ENCODE results near the gene CACNA1C. TPM values are rescaled to one million over a fixed set of nuclear protein-coding genes. Genes with fewer than 3 reads are reported as not detected.

Gene CACNA1C
- total RNA-seq, 1 donor from 2014 or later = 1.3 TPM

DNA sequence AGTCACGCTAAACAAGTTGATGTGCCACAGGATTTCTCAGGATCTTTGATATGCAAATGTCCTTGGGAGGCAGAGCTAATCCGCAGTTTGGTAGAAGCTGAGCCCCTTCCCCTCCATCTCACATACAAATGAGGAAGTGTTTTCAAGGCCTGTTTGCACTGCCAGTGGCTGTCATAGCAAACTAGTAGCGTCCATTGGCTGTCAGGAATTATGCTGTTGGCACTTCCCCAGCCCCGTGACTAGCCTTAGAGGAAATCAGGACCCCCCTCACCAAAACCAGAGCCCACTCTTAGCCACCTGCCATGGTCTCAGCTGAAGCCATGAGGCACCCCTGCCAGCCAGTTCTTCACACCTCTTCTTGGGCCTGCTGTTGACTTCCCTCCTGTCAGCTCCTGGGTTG lies 253.9 kb downstream of the CACNA1C start:
- Histone ChIP-seq H3K4me3 (ENCODE audit: low read depth, low read length) (no peak overlapping the region), H3K27me3 (ENCODE audit: control insufficient read depth, insufficient read depth, low read length) (peaks cover 12% of the 10 kb centered on the region), H3K36me3 (ENCODE audit: control insufficient read depth, insufficient read depth, low read length) (no peaks in the 10 kb centered on the region)
- TF ChIP-seq CTCF (IDR thresholded peaks at IDR 0.05; ENCODE audit: insufficient read depth, low read length, poor library complexity, severe bottlenecking) = no peak
- DNase-seq (ENCODE audit: low read depth) = no peak

GRCh38 chr12:2307550-2307949 lies 254.8 kb downstream of the CACNA1C start:
- H3K4me3 ChIP-seq (ENCODE audit: low read depth, low read length) = no peak overlapping the region
- no peak for TF ChIP-seq CTCF (IDR thresholded peaks at IDR 0.05; ENCODE audit: insufficient read depth, low read length, poor library complexity, severe bottlenecking)

GRCh38 chr12:2309647-2310046 lies 256.9 kb downstream of the CACNA1C start:
- Histone ChIP-seq H3K4me3 (ENCODE audit: low read depth, low read length) (no peak overlapping the region), H3K36me3 (ENCODE audit: control insufficient read depth, insufficient read depth, low read length) (no peaks in the 10 kb centered on the region), H3K27me3 (ENCODE audit: control insufficient read depth, insufficient read depth, low read length) (no peaks in the 10 kb centered on the region)
- no peak for TF ChIP-seq CTCF (IDR thresholded peaks at IDR 0.05; ENCODE audit: insufficient read depth, low read length, poor library complexity, severe bottlenecking)
- no peak for DNase-seq (ENCODE audit: low read depth)

More at GRCh38 chr12:2307550-2307949, 254.8 kb downstream of the CACNA1C start:
- no peaks in the 10 kb centered on the region for H3K36me3 ChIP-seq (ENCODE audit: control insufficient read depth, insufficient read depth, low read length)
- no peak for DNase-seq (ENCODE audit: low read depth)
- peaks cover 12% of the 10 kb centered on the region for H3K27me3 ChIP-seq (ENCODE audit: control insufficient read depth, insufficient read depth, low read length)

DNA sequence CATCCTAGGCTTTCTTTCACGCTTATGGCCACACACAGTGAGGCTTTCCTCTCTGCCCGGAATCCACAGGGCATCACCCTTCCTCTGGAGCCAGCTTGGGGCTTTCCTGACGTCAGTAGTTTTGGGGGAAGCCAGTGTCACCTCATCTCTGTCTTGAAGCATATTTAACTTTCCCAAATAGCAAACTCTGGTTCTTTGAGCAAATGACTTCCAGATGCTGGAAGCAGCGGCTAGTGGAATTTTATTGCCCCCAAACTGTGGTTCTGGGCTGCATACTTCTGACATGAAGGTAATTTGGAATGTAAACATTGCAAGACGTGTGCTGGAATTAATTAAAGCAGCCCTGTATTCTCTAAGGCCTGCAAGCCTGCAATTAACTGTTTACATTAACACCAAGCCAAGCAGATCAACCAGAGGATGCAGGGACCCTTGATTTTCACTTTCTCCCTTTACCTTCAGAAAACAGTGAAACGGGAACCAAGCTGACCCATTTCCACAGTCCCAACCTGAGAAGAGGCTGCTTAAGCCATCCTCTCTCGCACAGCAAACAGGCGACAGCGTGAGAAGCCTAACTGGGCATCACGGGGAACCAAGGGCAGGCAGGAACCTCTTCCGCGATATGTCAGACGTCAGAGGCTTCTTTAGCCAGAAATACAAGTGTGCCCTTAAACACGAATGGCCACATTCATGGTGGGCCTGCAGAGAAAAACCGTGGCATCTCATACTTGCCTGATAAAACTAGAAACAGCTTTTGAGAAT lies 258.4 kb downstream of the CACNA1C start:
- H3K27me3 ChIP-seq (ENCODE audit: control insufficient read depth, insufficient read depth, low read length) = no peaks in the 10 kb centered on the region
- H3K36me3 ChIP-seq (ENCODE audit: control insufficient read depth, insufficient read depth, low read length) = no peaks in the 10 kb centered on the region
- H3K4me3 ChIP-seq (ENCODE audit: low read depth, low read length) = no peak overlapping the region
- no peak for DNase-seq (ENCODE audit: low read depth)
- no peak for TF ChIP-seq CTCF (IDR thresholded peaks at IDR 0.05; ENCODE audit: insufficient read depth, low read length, poor library complexity, severe bottlenecking)

- TF ChIP-seq CTCF (IDR thresholded peaks at IDR 0.05; ENCODE audit: insufficient read depth, low read length, poor library complexity, severe bottlenecking) = no peak
- Histone ChIP-seq H3K27me3 (ENCODE audit: control insufficient read depth, insufficient read depth, low read length) (no peaks in the 10 kb centered on the region), H3K36me3 (ENCODE audit: control insufficient read depth, insufficient read depth, low read length) (no peaks in the 10 kb centered on the region), H3K4me3 (ENCODE audit: low read depth, low read length) (no peak overlapping the region)
- no peak for DNase-seq (ENCODE audit: low read depth)
Measured at GRCh38 chr12:2312175-2312574, 259.4 kb downstream of the CACNA1C start.

GRCh38 chr12:2312770-2313169 lies 260.0 kb downstream of the CACNA1C start:
- DNase-seq (ENCODE audit: low read depth) = no peak
- no peaks in the 10 kb centered on the region for H3K36me3 ChIP-seq (ENCODE audit: control insufficient read depth, insufficient read depth, low read length)
- no peak for TF ChIP-seq CTCF (IDR thresholded peaks at IDR 0.05; ENCODE audit: insufficient read depth, low read length, poor library complexity, severe bottlenecking)
- H3K4me3 ChIP-seq (ENCODE audit: low read depth, low read length) = no peak overlapping the region
- no peaks in the 10 kb centered on the region for H3K27me3 ChIP-seq (ENCODE audit: control insufficient read depth, insufficient read depth, low read length)

Data from kidney epithelial cell (primary cell).